HepG2 (cell line): ENCODE data around the gene ATAD3A. TPM values are rescaled to one million over a fixed set of nuclear protein-coding genes. Genes with fewer than 3 reads are reported as not detected.

Source experiments
- DMTF1 ChIP-seq: sonication (generic); formaldehyde crosslinking; IDR thresholded peaks from 2 replicates; pipeline ENCODE4 v1.4.0; 2020; ENCODE audit warnings: mild to moderate bottlenecking, missing genetic modification reagents
- JUND ChIP-seq: sonication (generic); formaldehyde crosslinking; IDR thresholded peaks from 2 replicates; pipeline ENCODE4 v1.8.0; 2022; ENCODE audit warnings: mild to moderate bottlenecking, missing genetic modification reagents
- KAT8 ChIP-seq: IDR thresholded peaks from 2 replicates; pipeline ENCODE4 v1.6.1; 2016; ENCODE audit warnings: missing genetic modification reagents, missing compliant biosample characterization
- NFIC ChIP-seq: IDR thresholded peaks from 2 replicates; pipeline ENCODE4 v1.6.1; 2012; ENCODE audit warnings: mild to moderate bottlenecking, low read length, inconsistent platforms
- PHF20 ChIP-seq: sonication (generic); formaldehyde crosslinking; IDR thresholded peaks from 2 replicates; pipeline ENCODE4 v1.5.0; 2020; ENCODE audit warnings: mild to moderate bottlenecking, missing genetic modification reagents
- PTBP1 ChIP-seq: fragments of 200-400 bp; formaldehyde crosslinking; IDR thresholded peaks from 2 replicates; pipeline ENCODE4 v1.6.1; 2018; ENCODE audit warnings: low read length, low read depth; ENCODE audit not compliant: poor library complexity, severe bottlenecking
- RARA ChIP-seq: IDR thresholded peaks from 2 replicates; pipeline ENCODE4 v1.6.1; 2016; ENCODE audit warnings: missing genetic modification reagents, missing compliant biosample characterization
- RFXAP ChIP-seq: sonication (generic); formaldehyde crosslinking; IDR thresholded peaks from 2 replicates; pipeline ENCODE4 v1.4.0; 2020; ENCODE audit warnings: missing genetic modification reagents, borderline replicate concordance
- RXRA ChIP-seq: sonication (generic); formaldehyde crosslinking; IDR thresholded peaks from 2 replicates; pipeline ENCODE4 v1.5.1; 2020; ENCODE audit warnings: missing genetic modification reagents
- RXRB ChIP-seq: IDR thresholded peaks from 2 replicates; pipeline ENCODE4 v1.6.1; 2016; ENCODE audit warnings: borderline replicate concordance, missing genetic modification reagents, missing compliant biosample characterization
- SNAPC5 ChIP-seq: sonication (generic); formaldehyde crosslinking; IDR thresholded peaks from 2 replicates; pipeline ENCODE4 v1.8.1; 2023; ENCODE audit warnings: mild to moderate bottlenecking, missing genetic modification reagents, borderline replicate concordance
- TFDP2 ChIP-seq: sonication (generic); formaldehyde crosslinking; IDR thresholded peaks from 2 replicates; pipeline ENCODE4 v1.4.0; 2020; ENCODE audit warnings: missing genetic modification reagents
- ZNF142 ChIP-seq: sonication (generic); formaldehyde crosslinking; IDR thresholded peaks from 2 replicates; pipeline ENCODE4 v1.4.0; 2020; ENCODE audit warnings: missing genetic modification reagents
- ZNF274 ChIP-seq: sonication (generic); formaldehyde crosslinking; IDR thresholded peaks from 2 replicates; pipeline ENCODE4 v1.5.1; 2020; ENCODE audit warnings: mild to moderate bottlenecking, missing genetic modification reagents
- ZNF580 ChIP-seq: IDR thresholded peaks from 2 replicates; pipeline ENCODE4 v1.6.1; 2016; ENCODE audit warnings: low read depth, borderline replicate concordance
- polyA plus RNA-seq, 8 experiments: library from polyadenylated mRNA; depleted of rRNA in 3 of 8; stranded (reverse) in 7 of 8; unstranded in 1 of 8; fragments of >200 nt; fragmentation: Illumina TruSeq in 4 of 8; extraction: Trizol in 4 of 8; gene quantifications; 2 replicates each; pipeline versions ENCODE4 v1.2.1 to v1.2.3, GENCODE V29; 2011 to 2016; ENCODE audit warnings: low read depth in 4 of 8, missing spikeins in 1 of 8, mixed read lengths in 1 of 8; ENCODE audit not compliant: insufficient read depth in 1 of 8
- total RNA-seq, 5 experiments: library from RNA; depleted of rRNA; stranded (reverse); fragments of >200 nt; fragmentation: Illumina TruSeq; extraction: Trizol; gene quantifications; 2 replicates each; pipeline ENCODE4 v1.2.3, GENCODE V29; 2016; ENCODE audit warnings: low read depth in 1 of 5
- TF ChIP-seq, protein P1 (sequence below): IDR thresholded peaks from 2 replicates; pipeline ENCODE4 v1.6.1; 2016; ENCODE audit warnings: missing genetic modification reagents, missing compliant biosample characterization
- TF ChIP-seq, protein P2 (sequence below): sonication (generic); formaldehyde crosslinking; conservative IDR thresholded peaks from 2 replicates; pipeline ENCODE4 v1.4.0; 2020; ENCODE audit warnings: missing genetic modification reagents

The ATAD3A gene
- total and polyA plus RNA-seq, 2 of the 13 experiments (the other 11 are each of a cell fraction or from before 2014, with no cell fraction given) = 10.6 to 49.0 TPM

DNA sequence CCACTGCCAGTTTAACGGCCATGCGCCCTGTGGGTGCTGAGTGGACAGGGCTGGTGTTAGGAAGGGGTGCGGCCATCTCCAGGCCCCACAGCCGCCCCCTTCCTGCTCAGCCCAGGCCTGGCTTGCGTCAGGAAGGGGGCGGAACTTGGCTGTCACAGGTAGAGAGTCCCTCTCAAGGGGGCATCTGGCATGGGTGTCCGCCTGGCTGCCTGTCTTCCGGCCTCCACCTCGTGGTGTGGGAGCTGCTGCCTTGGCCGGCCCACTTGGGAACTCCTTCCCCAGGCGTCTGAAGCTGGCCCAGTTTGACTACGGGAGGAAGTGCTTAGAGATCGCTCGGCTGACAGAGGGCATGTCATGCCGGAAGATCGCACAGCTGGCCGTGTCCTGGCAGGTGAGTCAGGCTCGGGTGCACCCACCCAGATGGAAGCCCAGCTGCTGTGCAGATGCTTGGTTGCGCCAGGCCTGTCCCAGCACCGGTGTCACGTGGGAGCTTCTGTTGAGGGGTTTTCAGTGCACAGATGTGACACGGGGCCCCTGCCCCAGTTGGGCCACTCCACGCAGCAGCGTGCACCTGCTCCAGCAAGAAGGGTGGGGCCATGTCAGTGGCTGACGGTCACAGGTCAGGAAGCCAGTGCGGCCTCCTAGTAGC is 49.5 kb upstream of the ATAD3A start (continued):
- TF ChIP-seq PTBP1 (no peak), SNAPC5 (CRISPR knock-in tag) (no peak), TFDP2 (0 out of 2 replicates have a peak, but pooled peaks have one; percentile 25), ZNF142 (no peak), PHF20 (CRISPR knock-in tag) (peak; percentile 38; the same call in 1 of the 2 replicates), RARA (no peak), RXRB (CRISPR knock-in tag) (no peak), ZNF274 (CRISPR knock-in tag) (peak; percentile 55), RXRA (CRISPR knock-in tag) (0 out of 2 replicates have a peak, but pooled peaks have one; percentile 23), ZNF580 (CRISPR knock-in tag) (no peak), DMTF1 (CRISPR knock-in tag) (no peak), JUND (no peak), NFIC (no peak), RFXAP (CRISPR knock-in tag) (no peak), KAT8 (CRISPR knock-in tag) (peak; percentile 24; the same call in 1 of the 2 replicates)
- TF ChIP-seq, protein P1, sequence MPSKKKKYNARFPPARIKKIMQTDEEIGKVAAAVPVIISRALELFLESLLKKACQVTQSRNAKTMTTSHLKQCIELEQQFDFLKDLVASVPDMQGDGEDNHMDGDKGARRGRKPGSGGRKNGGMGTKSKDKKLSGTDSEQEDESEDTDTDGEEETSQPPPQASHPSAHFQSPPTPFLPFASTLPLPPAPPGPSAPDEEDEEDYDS (CRISPR knock-in tag) = 0 out of 2 replicates have a peak, but pooled peaks have one; percentile 26
- TF ChIP-seq, protein P2, sequence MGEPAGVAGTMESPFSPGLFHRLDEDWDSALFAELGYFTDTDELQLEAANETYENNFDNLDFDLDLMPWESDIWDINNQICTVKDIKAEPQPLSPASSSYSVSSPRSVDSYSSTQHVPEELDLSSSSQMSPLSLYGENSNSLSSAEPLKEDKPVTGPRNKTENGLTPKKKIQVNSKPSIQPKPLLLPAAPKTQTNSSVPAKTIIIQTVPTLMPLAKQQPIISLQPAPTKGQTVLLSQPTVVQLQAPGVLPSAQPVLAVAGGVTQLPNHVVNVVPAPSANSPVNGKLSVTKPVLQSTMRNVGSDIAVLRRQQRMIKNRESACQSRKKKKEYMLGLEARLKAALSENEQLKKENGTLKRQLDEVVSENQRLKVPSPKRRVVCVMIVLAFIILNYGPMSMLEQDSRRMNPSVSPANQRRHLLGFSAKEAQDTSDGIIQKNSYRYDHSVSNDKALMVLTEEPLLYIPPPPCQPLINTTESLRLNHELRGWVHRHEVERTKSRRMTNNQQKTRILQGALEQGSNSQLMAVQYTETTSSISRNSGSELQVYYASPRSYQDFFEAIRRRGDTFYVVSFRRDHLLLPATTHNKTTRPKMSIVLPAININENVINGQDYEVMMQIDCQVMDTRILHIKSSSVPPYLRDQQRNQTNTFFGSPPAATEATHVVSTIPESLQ = no peak
